K562 (cell line): Measurements from ENCODE around the gene CCDC85A. TPM values are rescaled to one million over a fixed set of nuclear protein-coding genes. Genes with fewer than 3 reads are reported as not detected.

ENCODE experiments used
- ATAC-seq: fragments of 200-7000 bp; cut with Tn5 transposase; 3 replicates; pipeline ENCODE4 v1.9.1; 2020; ENCODE audit warnings: moderate library complexity
- BruUV-seq: library from RNA; stranded (reverse); fragments of 400-500 nt; replicated peaks from 2 replicates; lab custom pipeline; 2021; lab: Mats Ljungman, UMichigan
- CTCF ChIA-PET: fragments of 300-600 bp; formaldehyde crosslinking; extraction: SDS; loops from one replicate; lab custom pipeline; 2021; ENCODE audit warnings: low intra/inter-chr PET ratio; lab: Yijun Ruan, JAX
- POLR2A ChIA-PET: fragments of 300-600, 350-650 bp; sonication (Branson Sonifier 250); formaldehyde crosslinking; extraction: SDS; loops from one replicate; lab custom pipeline; 2021; ENCODE audit warnings: antibody characterized with exemption, inconsistent platforms; lab: Yijun Ruan, JAX
- DNase-seq, 4 experiments: peaks; one replicate each; pipeline versions ENCODE4 v3.0.0 to v3.0.0-alpha.2; 2011 to 2018; ENCODE audit warnings: low spot score in 3 of 4, mixed read lengths in 3 of 4; ENCODE audit errors: extremely low read depth in 1 of 4
- FAIRE-seq: peaks from 2 replicates; lab custom pipeline; 2011; peaks lifted over from hg19 to GRCh38; lab: Jason Lieb, UNC
- H2AFZ ChIP-seq: 2 replicates; pipeline ENCODE4 v1.6.0; 2011; ENCODE audit warnings: low read depth, low read length, control low read depth, inconsistent platforms
- H3K27ac ChIP-seq: fragments of 200-600 bp; 3 replicates; pipeline ENCODE4 v1.8.0; 2011; ENCODE audit warnings: low read depth, mild to moderate bottlenecking, control low read depth, inconsistent platforms, low read length, moderate library complexity, mixed read lengths; ENCODE audit errors: extremely low read depth
- H3K27me3 ChIP-seq, 2 experiments: fragments of 300-600 bp in 1 of 2; 2 replicates in 1 of 2; 3 replicates in 1 of 2; pipeline versions ENCODE4 v1.6.0 to v1.8.0; 2011; ENCODE audit warnings: inconsistent platforms in 2 of 2, low read length in 2 of 2, mild to moderate bottlenecking in 1 of 2, mixed read lengths in 1 of 2, moderate library complexity in 1 of 2; ENCODE audit not compliant: control insufficient read depth in 2 of 2, insufficient read depth in 2 of 2
- H3K36me3 ChIP-seq: fragments of 300-600 bp; 3 replicates; pipeline ENCODE4 v1.8.0; 2011; ENCODE audit warnings: mild to moderate bottlenecking, low read length, inconsistent platforms; ENCODE audit not compliant: control insufficient read depth, insufficient read depth
- H3K4me1 ChIP-seq, 2 experiments: fragments of 200-600 bp in 1 of 2; replicated peaks in 1 of 2; 2 replicates in 1 of 2; 3 replicates in 1 of 2; pipeline versions ENCODE4 v1.5.1 to v1.8.0; 2011; ENCODE audit warnings: inconsistent platforms in 2 of 2, low read length in 2 of 2, mild to moderate bottlenecking in 1 of 2, mixed read lengths in 1 of 2, moderate library complexity in 1 of 2; ENCODE audit not compliant: control insufficient read depth in 2 of 2, insufficient read depth in 2 of 2
- H3K4me2 ChIP-seq: 2 replicates; pipeline ENCODE4 v1.6.1; 2011; ENCODE audit warnings: low read length, control low read depth, inconsistent platforms, mixed read lengths; ENCODE audit not compliant: insufficient read depth
- H3K4me3 ChIP-seq: fragments of 200-600 bp; sonication (generic), shearing (Covaris generic); 2 replicates; pipeline ENCODE4 v1.5.1; 2016; ENCODE audit warnings: control low read depth, inconsistent platforms
- H3K79me2 ChIP-seq: fragments of 200-600 bp; 3 replicates; pipeline ENCODE4 v1.8.0; 2011; ENCODE audit warnings: low read length, inconsistent platforms; ENCODE audit not compliant: control insufficient read depth, insufficient read depth
- H3K9ac ChIP-seq, 2 experiments: 2 replicates each; pipeline versions ENCODE4 v1.6.0 to v1.6.1; 2011; ENCODE audit warnings: low read depth in 2 of 2, low read length in 2 of 2, control low read depth in 1 of 2, inconsistent platforms in 1 of 2, mild to moderate bottlenecking in 1 of 2, mixed read lengths in 1 of 2; ENCODE audit not compliant: insufficient read depth in 1 of 2
- H3K9me1 ChIP-seq: one replicate; pipeline ENCODE4 v1.6.0; 2011; ENCODE audit warnings: inconsistent platforms, mild to moderate bottlenecking, low read length, moderate library complexity; ENCODE audit not compliant: control insufficient read depth, insufficient read depth
- H3K9me3 ChIP-seq: replicated peaks from 2 replicates; pipeline ENCODE4 v1.5.1; 2011; ENCODE audit warnings: low read depth, low read length, inconsistent platforms; ENCODE audit not compliant: control insufficient read depth, insufficient read depth
- H4K20me1 ChIP-seq: replicated peaks from 2 replicates; pipeline ENCODE4 v1.6.1; 2011; ENCODE audit warnings: low read length, inconsistent platforms, mixed read lengths; ENCODE audit not compliant: control insufficient read depth, insufficient read depth
- PHF21A ChIP-seq: fragments of 450-650 bp; IDR thresholded peaks from 2 replicates; pipeline ENCODE4 v1.6.1; 2017; ENCODE audit warnings: low read depth, borderline replicate concordance
- PHTF2 ChIP-seq: fragments of 250-450 bp; sonication (Bioruptor Pico); IDR thresholded peaks from 2 replicates; pipeline ENCODE4 v1.5.0; 2021; ENCODE audit warnings: mild to moderate bottlenecking
- POLR2AphosphoS2 ChIP-seq: IDR thresholded peaks from 2 replicates; pipeline ENCODE4 v1.6.1; 2012; ENCODE audit warnings: low read length, improper control_type of control experiment
- SMARCA4 ChIP-seq: fragments of 450-650 bp; IDR thresholded peaks from 2 replicates; pipeline ENCODE4 v1.6.1; 2016
- SMARCE1 ChIP-seq: fragments of 450-650 bp; IDR thresholded peaks from 2 replicates; pipeline ENCODE4 v1.7.1; 2016; ENCODE audit warnings: mild to moderate bottlenecking
- TARDBP ChIP-seq: fragments of 450-650 bp; IDR thresholded peaks from 2 replicates; pipeline ENCODE4 v1.6.1; 2016
- TFAM ChIP-seq: fragments of 250-450 bp; sonication (Bioruptor Pico); conservative IDR thresholded peaks from 2 replicates; pipeline ENCODE4 v1.5.0; 2021; ENCODE audit warnings: mild to moderate bottlenecking, moderate library complexity
- ZNF146 ChIP-seq: IDR thresholded peaks from one replicate; pipeline ENCODE4 v1.6.1; 2018; ENCODE audit warnings: missing compliant biosample characterization; ENCODE audit not compliant: unreplicated experiment
- ZNF253 ChIP-seq: fragments of 250-450 bp; sonication (Bioruptor Pico); conservative IDR thresholded peaks from 2 replicates; pipeline ENCODE4 v1.6.1; 2021; ENCODE audit warnings: mild to moderate bottlenecking
- ZNF780A ChIP-seq: fragments of 250-450 bp; sonication (Bioruptor Pico); IDR thresholded peaks from 2 replicates; pipeline ENCODE4 v1.5.0; 2021; ENCODE audit warnings: mild to moderate bottlenecking
- WGBS: fragments of 100-300 bp; shearing (Covaris generic); methylation state at CpG from one replicate; pipeline ENCODE4 v1.1.6; 2016; ENCODE audit warnings: low coverage, mixed read lengths; ENCODE audit not compliant: insufficient coverage; ENCODE audit errors: missing lambda C conversion rate; 5-methylcytosine and 5-hydroxymethylcytosine counted together
- in situ Hi-C: fragments of 300-500 bp; cut with MboI; formaldehyde crosslinking; loops from 4 replicates; pipeline ENCODE4 v1.15.0; 2018; ENCODE audit warnings: inconsistent platforms, mixed read lengths
- intact Hi-C: fragments of 100-400 bp; cut with micrococcal nuclease; formaldehyde crosslinking; loops from 2 replicates; pipeline ENCODE4 v1.14.2; 2022
- polyA plus RNA-seq, 8 experiments: library from polyadenylated mRNA; depleted of rRNA in 4 of 8; stranded (reverse) in 5 of 8; unstranded in 3 of 8; fragments of >200 nt; fragmentation: Nextera tagmentation in 2 of 8; fragmentation: Illumina TruSeq in 1 of 8; extraction: Ambion mirVana in 2 of 8; extraction: Trizol in 1 of 8; gene quantifications; 2 replicates each; pipeline versions ENCODE4 v1.2.1 to v1.2.3, GENCODE V29; 2011 to 2014; ENCODE audit warnings: inconsistent platforms in 1 of 8, missing spikeins in 1 of 8
- total RNA-seq, 7 experiments: library from RNA; depleted of rRNA in 6 of 7; stranded (reverse); fragments of >200 nt in 6 of 7; fragmentation: Illumina TruSeq in 2 of 7; extraction: Trizol in 2 of 7; gene quantifications; 2 replicates each; pipeline versions ENCODE4 v1.2.1 to v1.2.3, GENCODE V29; 2011 to 2021; ENCODE audit warnings: low replicate concordance in 1 of 7
- TF ChIP-seq, protein P1 (sequence below), 2 experiments: IDR thresholded peaks; 2 replicates each; pipeline ENCODE4 v1.6.1; 2012; ENCODE audit warnings: improper control_type of control experiment in 2 of 2, low read depth in 2 of 2, low read length in 2 of 2, borderline replicate concordance in 1 of 2
- TF ChIP-seq, protein P2 (sequence below), 2 experiments: fragments of 450-650 bp; formaldehyde crosslinking in 1 of 2; IDR thresholded peaks; 2 replicates each; pipeline versions ENCODE4 v1.4.0 to v1.6.1; 2014 to 2020; ENCODE audit warnings: mild to moderate bottlenecking in 2 of 2, borderline replicate concordance in 1 of 2, low read depth in 1 of 2

The CCDC85A gene
- total and polyA plus RNA-seq, 9 of the 15 experiments (the other 6 are each of a cell fraction or from before 2014, with no cell fraction given) = 0.03 to 0.14 (median 0.10) TPM; not detected in 5

DNA sequence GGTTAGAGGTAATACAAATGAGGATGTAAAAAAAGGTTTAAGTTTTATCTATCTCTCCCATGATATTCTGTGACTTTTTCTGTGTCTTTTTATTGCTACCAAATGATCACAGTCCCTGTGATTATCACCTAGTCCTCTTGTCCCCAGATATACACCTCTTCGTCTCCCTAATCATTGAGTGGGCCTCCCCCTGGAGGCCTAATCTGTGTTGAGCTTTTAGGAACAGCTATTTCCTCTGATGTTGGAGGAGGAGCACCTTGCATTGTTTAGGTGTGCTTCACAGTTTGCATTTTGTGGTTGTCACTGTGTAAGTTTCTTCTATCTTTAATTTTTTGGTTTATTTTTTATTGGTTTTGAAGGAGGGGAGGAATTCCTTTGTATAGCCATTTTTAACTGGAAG, 33.3 kb downstream of the CCDC85A start (continued):
- TF ChIP-seq, protein P1, sequence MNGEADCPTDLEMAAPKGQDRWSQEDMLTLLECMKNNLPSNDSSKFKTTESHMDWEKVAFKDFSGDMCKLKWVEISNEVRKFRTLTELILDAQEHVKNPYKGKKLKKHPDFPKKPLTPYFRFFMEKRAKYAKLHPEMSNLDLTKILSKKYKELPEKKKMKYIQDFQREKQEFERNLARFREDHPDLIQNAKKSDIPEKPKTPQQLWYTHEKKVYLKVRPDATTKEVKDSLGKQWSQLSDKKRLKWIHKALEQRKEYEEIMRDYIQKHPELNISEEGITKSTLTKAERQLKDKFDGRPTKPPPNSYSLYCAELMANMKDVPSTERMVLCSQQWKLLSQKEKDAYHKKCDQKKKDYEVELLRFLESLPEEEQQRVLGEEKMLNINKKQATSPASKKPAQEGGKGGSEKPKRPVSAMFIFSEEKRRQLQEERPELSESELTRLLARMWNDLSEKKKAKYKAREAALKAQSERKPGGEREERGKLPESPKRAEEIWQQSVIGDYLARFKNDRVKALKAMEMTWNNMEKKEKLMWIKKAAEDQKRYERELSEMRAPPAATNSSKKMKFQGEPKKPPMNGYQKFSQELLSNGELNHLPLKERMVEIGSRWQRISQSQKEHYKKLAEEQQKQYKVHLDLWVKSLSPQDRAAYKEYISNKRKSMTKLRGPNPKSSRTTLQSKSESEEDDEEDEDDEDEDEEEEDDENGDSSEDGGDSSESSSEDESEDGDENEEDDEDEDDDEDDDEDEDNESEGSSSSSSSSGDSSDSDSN (IDR thresholded peaks at IDR 0.05; ENCODE audit: borderline replicate concordance in 1 of 2, low read depth in 2 of 2, low read length in 2 of 2) = no peak
- no peak for TF ChIP-seq SMARCA4
- TF ChIP-seq ZNF146 (CRISPR knock-in tag) = no peak
- no peak for TF ChIP-seq POLR2AphosphoS2
- TF ChIP-seq TARDBP = no peak
- TF ChIP-seq TFAM = no peak

DNA sequence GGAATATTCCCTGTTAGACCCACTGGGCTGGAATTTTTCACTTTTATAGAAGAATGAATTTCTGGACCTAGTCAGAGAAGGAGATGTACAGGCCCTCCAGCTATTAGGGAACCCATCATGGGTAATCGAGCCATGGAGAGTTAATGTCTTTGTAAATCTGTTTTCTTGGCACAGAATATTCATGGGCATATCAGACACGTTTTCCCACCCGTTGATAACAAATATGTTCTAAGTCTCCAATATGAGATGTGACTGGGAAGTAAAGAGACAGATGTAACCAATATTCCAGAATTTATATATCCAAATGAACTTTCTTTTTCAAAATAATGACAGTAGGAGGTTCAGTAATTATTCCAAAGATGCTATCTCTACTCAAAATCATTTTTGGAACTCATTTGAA, 38.7 kb downstream of the CCDC85A start:
- in situ Hi-C loops = no loop called here
- no peaks in the 10 kb centered on the region for H3K9me3 ChIP-seq
- no peaks in the 10 kb centered on the region for H4K20me1 ChIP-seq
- POLR2A ChIA-PET = no interaction called here
- no peak overlapping the region for H3K4me3 ChIP-seq
- H3K79me2 ChIP-seq = no peaks in the 10 kb centered on the region
- WGBS = 0% methylated on average over 3 of the region's 3 CpGs
- no peaks in the 10 kb centered on the region for H3K9me1 ChIP-seq
- no peaks in the 10 kb centered on the region for H3K36me3 ChIP-seq
- no peaks in the 10 kb centered on the region for H3K4me1 ChIP-seq
- ATAC-seq (no peak), FAIRE-seq (no peak), DNase-seq (no peak)
- no peak overlapping the region for H3K27ac ChIP-seq
- H3K9ac ChIP-seq = no peak overlapping the region
- intact Hi-C loops = no loop called here
- no TSS peak for BruUV-seq
- CTCF ChIA-PET = no interaction called here
- no peaks in the 10 kb centered on the region; a peak in 1 of 5 replicates for H3K27me3 ChIP-seq
- H2AFZ ChIP-seq = no peak overlapping the region
- no peak overlapping the region for H3K4me2 ChIP-seq
- TF ChIP-seq ZNF780A (CRISPR knock-in tag) (no peak), PHF21A (no peak), SMARCE1 (no peak), ZNF253 (no peak), PHTF2 (no peak)
- TF ChIP-seq, protein P2, sequence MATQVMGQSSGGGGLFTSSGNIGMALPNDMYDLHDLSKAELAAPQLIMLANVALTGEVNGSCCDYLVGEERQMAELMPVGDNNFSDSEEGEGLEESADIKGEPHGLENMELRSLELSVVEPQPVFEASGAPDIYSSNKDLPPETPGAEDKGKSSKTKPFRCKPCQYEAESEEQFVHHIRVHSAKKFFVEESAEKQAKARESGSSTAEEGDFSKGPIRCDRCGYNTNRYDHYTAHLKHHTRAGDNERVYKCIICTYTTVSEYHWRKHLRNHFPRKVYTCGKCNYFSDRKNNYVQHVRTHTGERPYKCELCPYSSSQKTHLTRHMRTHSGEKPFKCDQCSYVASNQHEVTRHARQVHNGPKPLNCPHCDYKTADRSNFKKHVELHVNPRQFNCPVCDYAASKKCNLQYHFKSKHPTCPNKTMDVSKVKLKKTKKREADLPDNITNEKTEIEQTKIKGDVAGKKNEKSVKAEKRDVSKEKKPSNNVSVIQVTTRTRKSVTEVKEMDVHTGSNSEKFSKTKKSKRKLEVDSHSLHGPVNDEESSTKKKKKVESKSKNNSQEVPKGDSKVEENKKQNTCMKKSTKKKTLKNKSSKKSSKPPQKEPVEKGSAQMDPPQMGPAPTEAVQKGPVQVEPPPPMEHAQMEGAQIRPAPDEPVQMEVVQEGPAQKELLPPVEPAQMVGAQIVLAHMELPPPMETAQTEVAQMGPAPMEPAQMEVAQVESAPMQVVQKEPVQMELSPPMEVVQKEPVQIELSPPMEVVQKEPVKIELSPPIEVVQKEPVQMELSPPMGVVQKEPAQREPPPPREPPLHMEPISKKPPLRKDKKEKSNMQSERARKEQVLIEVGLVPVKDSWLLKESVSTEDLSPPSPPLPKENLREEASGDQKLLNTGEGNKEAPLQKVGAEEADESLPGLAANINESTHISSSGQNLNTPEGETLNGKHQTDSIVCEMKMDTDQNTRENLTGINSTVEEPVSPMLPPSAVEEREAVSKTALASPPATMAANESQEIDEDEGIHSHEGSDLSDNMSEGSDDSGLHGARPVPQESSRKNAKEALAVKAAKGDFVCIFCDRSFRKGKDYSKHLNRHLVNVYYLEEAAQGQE (IDR thresholded peaks at IDR 0.05; ENCODE audit: borderline replicate concordance) = no peak
- TF ChIP-seq, protein P2 (CRISPR knock-in tag; IDR thresholded peaks at IDR 0.05; ENCODE audit: low read depth) = no peak
